Colonic mucosa (tissue), 4 donors: ENCODE data around the gene ZDHHC14. TPM values are rescaled to one million over a fixed set of nuclear protein-coding genes. Genes with fewer than 3 reads are reported as not detected.

ENCODE experiments used
- DNase-seq: peaks from one replicate; pipeline ENCODE4 v3.0.0-alpha.2; 2020
- H3K27ac ChIP-seq: fragments of 200-600 bp; one replicate; pipeline ENCODE4 v1.8.0; 2021
- H3K27me3 ChIP-seq: fragments of 200-600 bp; one replicate; pipeline ENCODE4 v1.8.0; 2021
- H3K36me3 ChIP-seq: fragments of 200-600 bp; one replicate; pipeline ENCODE4 v1.8.0; 2021
- H3K4me1 ChIP-seq: fragments of 200-600 bp; one replicate; pipeline ENCODE4 v1.8.0; 2021; ENCODE audit warnings: mild to moderate bottlenecking
- H3K4me3 ChIP-seq: fragments of 200-600 bp; one replicate; pipeline ENCODE4 v1.8.0; 2021
- H3K9ac ChIP-seq, 2 donors: one replicate each; pipeline ENCODE4 v1.7.0; 2013; ENCODE audit warnings: control low read depth in 2 of 2, low read depth in 2 of 2, low read length in 2 of 2
- H3K9me3 ChIP-seq: fragments of 200-600 bp; one replicate; pipeline ENCODE4 v1.8.0; 2021
- CTCF ChIP-seq: fragments of 200-600 bp; IDR thresholded peaks from one replicate; pipeline ENCODE4 v1.8.0; 2022; ENCODE audit warnings: antibody characterized with exemption, mild to moderate bottlenecking
- intact Hi-C: fragments of 100-400 bp; cut with DNase I; formaldehyde crosslinking; loops from one replicate; pipeline ENCODE4 v1.14.1; 2022
- total RNA-seq, 2 donors: library from RNA; stranded (reverse); fragmentation: NEBNext Ultra II Directional in 1 of 2; extraction: Animal tissue kit (Norgen Biotek cat#: 25700) in 1 of 2; gene quantifications; one replicate each; pipeline ENCODE4 v1.2.1, GENCODE V29; 2021
- donor health status: healthy.
- donor health status: DM: no; HTN: no; CAD: no.
- donor health status: DM: no; HTN: no; CAD: no.

The ZDHHC14 gene
- total RNA-seq, 2 donors from 2014 or later, result 8.4 to 11.4 TPM

- no peaks in the 10 kb centered on the region for H3K27me3 ChIP-seq
- no peak overlapping the region for H3K4me3 ChIP-seq
- H3K4me1 ChIP-seq, result no peaks in the 10 kb centered on the region
- no peaks in the 10 kb centered on the region for H3K36me3 ChIP-seq
- H3K9ac ChIP-seq, result no peak overlapping the region
- TF ChIP-seq CTCF, result no peak
- DNase-seq, result no peak
- intact Hi-C loops, result no loop called here
- no peaks in the 10 kb centered on the region for H3K9me3 ChIP-seq
- H3K27ac ChIP-seq, result no peak overlapping the region
These were observed 327.9 kb downstream of the ZDHHC14 start for GRCh38 chr6:157708933-157709332.

GRCh38 chr6:157709555-157709954 lies 328.6 kb downstream of the ZDHHC14 start:
- no peak for DNase-seq
- no peak overlapping the region for H3K27ac ChIP-seq
- H3K27me3 ChIP-seq, result no peaks in the 10 kb centered on the region

GRCh38 chr6:157710604-157711003 lies 329.6 kb downstream of the ZDHHC14 start:
- Histone ChIP-seq H3K36me3 (no peaks in the 10 kb centered on the region), H3K9ac (no peak overlapping the region), H3K27ac (no peak overlapping the region), H3K27me3 (no peaks in the 10 kb centered on the region), H3K9me3 (no peaks in the 10 kb centered on the region), H3K4me3 (no peak overlapping the region), H3K4me1 (no peaks in the 10 kb centered on the region)
- TF ChIP-seq CTCF, result no peak
- DNase-seq, result no peak
- intact Hi-C loops, result no loop called here

More at GRCh38 chr6:157709555-157709954, 328.6 kb downstream of the ZDHHC14 start:
- Histone ChIP-seq H3K9ac (no peak overlapping the region), H3K36me3 (no peaks in the 10 kb centered on the region), H3K4me1 (no peaks in the 10 kb centered on the region), H3K4me3 (no peak overlapping the region), H3K9me3 (no peaks in the 10 kb centered on the region)
- no peak for TF ChIP-seq CTCF
- intact Hi-C loops, result no loop called here

GRCh38 chr6:157711060-157711459 lies 330.1 kb downstream of the ZDHHC14 start:
- Histone ChIP-seq H3K4me3 (no peak overlapping the region), H3K27me3 (no peaks in the 10 kb centered on the region), H3K4me1 (no peaks in the 10 kb centered on the region), H3K9ac (no peak overlapping the region), H3K9me3 (no peaks in the 10 kb centered on the region), H3K36me3 (no peaks in the 10 kb centered on the region), H3K27ac (no peak overlapping the region)
- TF ChIP-seq CTCF, result no peak
- intact Hi-C loops, result no loop called here
- DNase-seq, result no peak

GRCh38 chr6:157712585-157713295 lies 331.8 kb downstream of the ZDHHC14 start:
- no peaks in the 10 kb centered on the region for H3K4me1 ChIP-seq
- no peak overlapping the region for H3K4me3 ChIP-seq
- H3K9me3 ChIP-seq, result no peaks in the 10 kb centered on the region
- H3K27ac ChIP-seq, result no peak overlapping the region
- intact Hi-C loops, result no loop called here
- H3K36me3 ChIP-seq, result no peaks in the 10 kb centered on the region
- no peak overlapping the region for H3K9ac ChIP-seq
- H3K27me3 ChIP-seq, result no peaks in the 10 kb centered on the region
- TF ChIP-seq CTCF, result no peak
- DNase-seq, result no peak
